Fibroblast of lung (primary cell): ENCODE results near the gene UBE2N. TPM values are rescaled to one million over a fixed set of nuclear protein-coding genes. Genes with fewer than 3 reads are reported as not detected.

ENCODE experiments used
- DNase-seq, 2 donors: peaks; one replicate each; pipeline versions ENCODE4 v3.0.0 to v3.0.0-alpha.2; 2010; ENCODE audit warnings: low read depth in 2 of 2
- H2AFZ ChIP-seq: 2 replicates; pipeline ENCODE4 v1.5.1; 2012; ENCODE audit warnings: low read length, control low read depth, inconsistent platforms
- H3K27ac ChIP-seq: 2 replicates; pipeline ENCODE4 v1.5.1; 2011; ENCODE audit warnings: low read length, control low read depth; ENCODE audit not compliant: insufficient read depth
- H3K27me3 ChIP-seq: 2 replicates; pipeline ENCODE4 v1.5.1; 2011; ENCODE audit warnings: mild to moderate bottlenecking, low read length; ENCODE audit not compliant: control insufficient read depth, insufficient read depth
- H3K36me3 ChIP-seq: 2 replicates; pipeline ENCODE4 v1.5.1; 2011; ENCODE audit warnings: low read length; ENCODE audit not compliant: control insufficient read depth, insufficient read depth
- H3K4me1 ChIP-seq: 2 replicates; pipeline ENCODE4 v1.5.1; 2011; ENCODE audit warnings: low read length; ENCODE audit not compliant: control insufficient read depth, insufficient read depth; ENCODE audit errors: extremely low read depth
- H3K4me2 ChIP-seq: 2 replicates; pipeline ENCODE4 v1.5.1; 2011; ENCODE audit warnings: low read length, control low read depth; ENCODE audit not compliant: insufficient read depth; ENCODE audit errors: extremely low read depth
- H3K4me3 ChIP-seq, 4 experiments: fragments of 200-600 bp in 1 of 4; sonication (generic) in 1 of 4; replicated peaks in 1 of 4; 2 replicates each; pipeline ENCODE4 v1.5.1; 2011 to 2016; ENCODE audit warnings: low read length in 4 of 4, low read depth in 3 of 4, mild to moderate bottlenecking in 3 of 4, control low read depth in 2 of 4, inconsistent platforms in 1 of 4, mixed read lengths in 1 of 4; ENCODE audit not compliant: insufficient read depth in 1 of 4; ENCODE audit errors: control extremely low read depth in 1 of 4
- H3K79me2 ChIP-seq: 2 replicates; pipeline ENCODE4 v1.5.1; 2012; ENCODE audit warnings: mild to moderate bottlenecking, low read length, inconsistent platforms; ENCODE audit not compliant: control insufficient read depth, insufficient read depth
- H3K9ac ChIP-seq: 2 replicates; pipeline ENCODE4 v1.5.1; 2011; ENCODE audit warnings: mild to moderate bottlenecking, low read length, control low read depth; ENCODE audit not compliant: insufficient read depth
- H3K9me3 ChIP-seq: 2 replicates; pipeline ENCODE4 v1.5.1; 2012; ENCODE audit warnings: low read depth, low read length; ENCODE audit not compliant: control insufficient read depth, insufficient read depth
- H4K20me1 ChIP-seq: 2 replicates; pipeline ENCODE4 v1.5.1; 2011; ENCODE audit warnings: low read length; ENCODE audit not compliant: control insufficient read depth, insufficient read depth; ENCODE audit errors: extremely low read depth
- EZH2 ChIP-seq: IDR thresholded peaks from 2 replicates; pipeline ENCODE4 v1.5.1; 2012; ENCODE audit warnings: low read length, control low read depth, mild to moderate bottlenecking; ENCODE audit errors: missing control alignments
- polyA plus RNA-seq, 2 donors: library from polyadenylated mRNA; depleted of rRNA in 1 of 2; stranded (reverse) in 1 of 2; unstranded in 1 of 2; fragments of >200 nt; gene quantifications; 2 replicates each; pipeline ENCODE4 v1.2.1, GENCODE V29; 2011 to 2012; ENCODE audit warnings: missing spikeins in 1 of 2
- total RNA-seq: library from RNA; depleted of rRNA; stranded (reverse); fragments of >200 nt; gene quantifications from 2 replicates; pipeline ENCODE4 v1.2.1, GENCODE V29; 2014
- TF ChIP-seq, protein P1 (sequence below), 2 donors: IDR thresholded peaks in 1 of 2; conservative IDR thresholded peaks in 1 of 2; 1 replicate in 1 of 2; 2 replicates in 1 of 2; pipeline ENCODE4 v1.5.1; 2011 to 2012; ENCODE audit warnings: low read length in 2 of 2, control low read depth in 1 of 2, inconsistent platforms in 1 of 2, low read depth in 1 of 2, mild to moderate bottlenecking in 1 of 2

UBE2N gene
- total and polyA plus RNA-seq, 2 donors (not counting 1 experiment from before 2014, with no cell fraction given): 115 to 149 TPM

DNA sequence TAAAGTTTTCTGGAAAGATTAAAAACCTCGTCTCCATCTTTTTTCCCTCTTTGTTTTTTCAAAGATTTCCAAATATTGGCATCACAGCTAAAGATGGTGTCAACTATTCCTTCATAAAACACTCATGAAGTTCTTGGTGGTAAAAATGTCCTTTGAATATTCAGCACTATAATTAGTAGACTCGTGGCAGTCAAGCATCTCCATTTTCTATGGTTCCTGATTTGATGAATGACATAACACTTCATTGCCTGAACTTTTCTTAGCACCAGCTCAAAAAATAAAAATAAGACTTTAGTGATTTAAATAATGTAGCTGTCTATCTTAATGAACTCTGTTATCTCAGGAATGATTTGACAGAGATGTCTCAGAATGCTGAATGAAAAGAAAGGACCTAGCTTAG is 19.7 kb downstream of the UBE2N start:
- H4K20me1 ChIP-seq: no peaks in the 10 kb centered on the region
- no peak for DNase-seq
- peaks cover 92% of the 10 kb centered on the region for H3K79me2 ChIP-seq
- H3K27ac ChIP-seq: no peak overlapping the region
- no peak overlapping the region for H3K9ac ChIP-seq
- TF ChIP-seq, protein P1, sequence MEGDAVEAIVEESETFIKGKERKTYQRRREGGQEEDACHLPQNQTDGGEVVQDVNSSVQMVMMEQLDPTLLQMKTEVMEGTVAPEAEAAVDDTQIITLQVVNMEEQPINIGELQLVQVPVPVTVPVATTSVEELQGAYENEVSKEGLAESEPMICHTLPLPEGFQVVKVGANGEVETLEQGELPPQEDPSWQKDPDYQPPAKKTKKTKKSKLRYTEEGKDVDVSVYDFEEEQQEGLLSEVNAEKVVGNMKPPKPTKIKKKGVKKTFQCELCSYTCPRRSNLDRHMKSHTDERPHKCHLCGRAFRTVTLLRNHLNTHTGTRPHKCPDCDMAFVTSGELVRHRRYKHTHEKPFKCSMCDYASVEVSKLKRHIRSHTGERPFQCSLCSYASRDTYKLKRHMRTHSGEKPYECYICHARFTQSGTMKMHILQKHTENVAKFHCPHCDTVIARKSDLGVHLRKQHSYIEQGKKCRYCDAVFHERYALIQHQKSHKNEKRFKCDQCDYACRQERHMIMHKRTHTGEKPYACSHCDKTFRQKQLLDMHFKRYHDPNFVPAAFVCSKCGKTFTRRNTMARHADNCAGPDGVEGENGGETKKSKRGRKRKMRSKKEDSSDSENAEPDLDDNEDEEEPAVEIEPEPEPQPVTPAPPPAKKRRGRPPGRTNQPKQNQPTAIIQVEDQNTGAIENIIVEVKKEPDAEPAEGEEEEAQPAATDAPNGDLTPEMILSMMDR (conservative IDR thresholded peaks at IDR 0.05 in 1 of 2, IDR thresholded peaks at IDR 0.05 in 1 of 2; ENCODE audit: low read depth in 1 of 2, low read length in 2 of 2): no peak
- TF ChIP-seq EZH2: no peak
- no peak overlapping the region for H3K4me3 ChIP-seq
- H3K4me1 ChIP-seq: peaks cover 7% of the 10 kb centered on the region
- no peaks in the 10 kb centered on the region for H3K9me3 ChIP-seq
- no peak overlapping the region for H2AFZ ChIP-seq
- no peaks in the 10 kb centered on the region for H3K36me3 ChIP-seq
- no peaks in the 10 kb centered on the region for H3K27me3 ChIP-seq
- H3K4me2 ChIP-seq: no peak overlapping the region

DNA sequence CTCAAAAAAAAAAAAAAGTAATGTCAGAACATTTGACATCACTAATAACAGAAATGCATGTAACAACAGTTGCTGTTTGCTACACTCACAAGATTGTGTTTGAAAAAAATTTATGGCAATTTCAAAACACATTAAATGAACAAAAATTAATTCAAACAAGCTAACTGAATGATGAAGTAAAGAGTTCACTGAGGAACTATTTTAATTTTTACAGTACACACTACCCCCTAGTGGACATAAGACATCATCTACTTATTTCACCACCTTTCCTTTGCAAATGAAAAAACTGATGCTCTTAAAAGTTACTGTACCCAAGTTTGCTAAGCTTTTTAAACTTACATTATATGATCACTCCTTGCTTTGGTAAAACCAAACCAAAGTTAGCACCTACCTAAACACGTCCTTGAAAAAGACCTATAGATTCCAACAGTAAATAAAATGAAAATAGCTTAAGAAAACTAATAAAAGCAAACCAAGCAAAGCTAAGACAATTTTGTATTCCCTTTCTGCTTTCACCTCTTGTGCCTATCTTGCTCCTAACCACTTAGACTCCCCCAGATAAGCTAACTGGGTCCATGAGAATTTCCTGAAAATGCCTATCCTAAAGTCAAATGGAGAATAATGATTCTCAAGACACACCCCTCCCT is 22.2 kb downstream of the UBE2N start:
- TF ChIP-seq, protein P1 (conservative IDR thresholded peaks at IDR 0.05 in 1 of 2, IDR thresholded peaks at IDR 0.05 in 1 of 2; ENCODE audit: low read depth in 1 of 2, low read length in 2 of 2): peak in 1 of 2 donors; percentile 48
- no peak for TF ChIP-seq EZH2
- H3K9ac ChIP-seq: no peak overlapping the region
- H3K27ac ChIP-seq: no peak overlapping the region
- H3K9me3 ChIP-seq: no peaks in the 10 kb centered on the region
- H3K36me3 ChIP-seq: no peaks in the 10 kb centered on the region
- no peak overlapping the region for H3K4me2 ChIP-seq
- peaks cover 11% of the 10 kb centered on the region for H3K4me1 ChIP-seq
- H4K20me1 ChIP-seq: no peaks in the 10 kb centered on the region
- no peaks in the 10 kb centered on the region for H3K27me3 ChIP-seq
- peaks cover 91% of the 10 kb centered on the region for H3K79me2 ChIP-seq
- H2AFZ ChIP-seq: no peak overlapping the region
- peak; percentile 55 to 84 for DNase-seq
- no peak overlapping the region for H3K4me3 ChIP-seq

DNA sequence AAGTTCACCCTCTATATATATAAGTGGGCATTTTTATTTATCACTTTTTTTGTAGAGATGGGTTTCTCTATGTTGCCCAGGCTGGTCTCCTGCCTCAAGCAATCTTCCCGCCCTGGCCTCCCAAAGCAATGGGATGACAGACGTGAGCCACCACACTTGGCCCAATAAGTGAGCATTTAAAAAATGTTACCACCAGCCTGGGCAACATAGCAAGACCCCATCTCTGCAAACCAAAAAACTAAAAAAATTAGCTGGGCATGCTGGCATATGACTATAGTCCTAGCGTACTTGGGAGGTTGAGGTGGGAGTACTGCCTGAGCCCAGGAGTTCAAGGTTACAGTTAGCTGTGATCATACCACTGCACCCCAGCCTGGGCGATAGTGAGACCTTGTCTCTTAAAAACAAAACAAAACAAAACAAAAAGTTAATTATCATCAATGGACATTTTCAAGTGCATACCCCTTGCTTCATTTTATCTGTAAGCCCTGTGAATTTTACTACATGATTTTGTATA is 23.7 kb downstream of the UBE2N start:
- no peaks in the 10 kb centered on the region for H4K20me1 ChIP-seq
- H3K27me3 ChIP-seq: no peaks in the 10 kb centered on the region

More for the DNA sequence above, 23.7 kb downstream of the UBE2N start:
- Histone ChIP-seq H3K36me3 (no peaks in the 10 kb centered on the region), H3K9ac (no peak overlapping the region), H3K27ac (no peak overlapping the region), H3K4me1 (peaks cover 12% of the 10 kb centered on the region), H3K79me2 (peaks cover 90% of the 10 kb centered on the region), H3K9me3 (no peaks in the 10 kb centered on the region), H3K4me2 (no peak overlapping the region), H3K4me3 (no peak overlapping the region), H2AFZ (no peak overlapping the region)
- DNase-seq: no peak
- no peak for TF ChIP-seq EZH2
- TF ChIP-seq, protein P1 (conservative IDR thresholded peaks at IDR 0.05 in 1 of 2, IDR thresholded peaks at IDR 0.05 in 1 of 2; ENCODE audit: low read depth in 1 of 2, low read length in 2 of 2): no peak
